ENCODE results near the gene WDR70. TPM values are rescaled to one million over a fixed set of nuclear protein-coding genes. Genes with fewer than 3 reads are reported as not detected.

WDR70 gene
- total and polyA plus RNA-seq, 4 donors = 34.4 to 54.8 (median 38.8) TPM

DNA sequence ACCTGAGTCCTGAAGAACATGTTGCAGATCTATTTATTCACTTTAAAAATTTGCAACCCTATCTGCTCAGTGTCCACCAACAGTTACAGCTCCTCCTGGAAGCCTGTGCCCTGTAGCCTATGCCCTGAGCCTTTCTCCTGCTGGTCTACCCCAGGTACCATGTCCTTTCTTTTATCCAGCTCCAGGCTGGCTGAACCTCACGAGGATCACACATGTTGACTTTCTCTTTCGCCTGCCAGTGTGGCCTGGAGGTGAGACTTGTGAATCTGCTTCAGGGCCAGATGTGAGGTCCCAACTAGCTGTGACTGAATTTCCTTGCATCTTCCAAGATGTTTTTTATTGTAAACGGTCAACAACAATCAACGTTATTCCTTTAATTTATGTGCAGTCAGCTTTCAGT, 390.0 kb downstream of the WDR70 start:
- H3K27me3 ChIP-seq (ENCODE audit: control insufficient read depth, insufficient read depth, low read length) = no peaks in the 10 kb centered on the region
- no peaks in the 10 kb centered on the region for H3K4me1 ChIP-seq (ENCODE audit: control insufficient read depth, insufficient read depth, low read length)
- H3K27ac ChIP-seq (ENCODE audit: low read depth, low read length) = no peak overlapping the region
- WGBS (ENCODE audit: insufficient coverage) = no CpG with 5 or more reads among the region's 4 CpGs
- H3K4me3 ChIP-seq (ENCODE audit: low read depth, low read length) = no peak overlapping the region
- H3K36me3 ChIP-seq (ENCODE audit: control insufficient read depth, insufficient read depth, low read length) = no peaks in the 10 kb centered on the region
- DNase-seq (ENCODE audit: low read depth in 4 of 6, low spot score in 6 of 6) = no peak
- H3K9me3 ChIP-seq (ENCODE audit: control insufficient read depth, insufficient read depth, low read length) = no peaks in the 10 kb centered on the region

DNA sequence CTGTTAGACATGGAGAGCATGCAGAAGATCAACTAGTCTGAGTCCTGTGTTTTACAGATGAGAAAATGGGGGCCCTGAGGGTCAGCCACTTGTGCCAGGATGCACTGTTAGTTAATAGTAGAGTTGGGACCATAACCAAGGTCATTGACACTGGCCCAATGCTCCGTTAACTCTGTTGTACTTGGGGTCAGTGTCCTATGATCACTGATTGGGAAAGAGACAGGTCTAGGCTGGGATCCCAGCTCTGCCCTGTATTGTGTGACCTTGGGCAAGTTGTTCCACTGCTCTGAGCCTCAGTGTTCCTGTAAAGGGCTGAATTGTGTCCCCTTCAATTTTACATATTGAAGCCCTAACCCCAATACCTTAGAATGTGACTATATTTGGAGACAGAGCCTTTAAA, 390.7 kb downstream of the WDR70 start:
- 50% methylated on average over 1 of the region's 1 CpG for WGBS (ENCODE audit: insufficient coverage)
- H3K4me3 ChIP-seq (ENCODE audit: low read depth, low read length) = no peak overlapping the region
- H3K27ac ChIP-seq (ENCODE audit: low read depth, low read length) = no peak overlapping the region
- no peaks in the 10 kb centered on the region for H3K27me3 ChIP-seq (ENCODE audit: control insufficient read depth, insufficient read depth, low read length)
- DNase-seq (ENCODE audit: low read depth in 4 of 6, low spot score in 6 of 6) = no peak
- no peaks in the 10 kb centered on the region for H3K4me1 ChIP-seq (ENCODE audit: control insufficient read depth, insufficient read depth, low read length)
- H3K36me3 ChIP-seq (ENCODE audit: control insufficient read depth, insufficient read depth, low read length) = no peaks in the 10 kb centered on the region
- no peaks in the 10 kb centered on the region for H3K9me3 ChIP-seq (ENCODE audit: control insufficient read depth, insufficient read depth, low read length)

DNA sequence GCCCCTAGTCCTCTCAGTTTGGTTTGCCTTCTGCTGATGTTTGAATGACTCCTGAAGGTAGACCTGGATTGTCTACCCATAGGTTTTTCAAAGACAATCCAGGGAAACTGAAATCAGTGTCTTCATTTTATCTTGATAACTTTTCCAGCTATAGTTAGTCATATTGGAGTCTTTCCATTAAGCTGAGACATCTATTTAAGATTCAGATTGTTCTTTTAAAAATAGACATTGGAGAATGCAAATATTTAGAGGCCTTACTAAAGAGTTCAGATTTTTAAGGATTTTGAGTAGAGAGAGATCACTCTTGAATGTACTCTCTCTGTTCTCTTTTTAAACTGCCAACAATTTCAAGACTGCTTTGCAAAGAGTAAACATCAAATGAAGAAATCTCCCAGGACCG, 391.7 kb downstream of the WDR70 start:
- WGBS (ENCODE audit: insufficient coverage) = 80% methylated on average over 1 of the region's 1 CpG

DNA sequence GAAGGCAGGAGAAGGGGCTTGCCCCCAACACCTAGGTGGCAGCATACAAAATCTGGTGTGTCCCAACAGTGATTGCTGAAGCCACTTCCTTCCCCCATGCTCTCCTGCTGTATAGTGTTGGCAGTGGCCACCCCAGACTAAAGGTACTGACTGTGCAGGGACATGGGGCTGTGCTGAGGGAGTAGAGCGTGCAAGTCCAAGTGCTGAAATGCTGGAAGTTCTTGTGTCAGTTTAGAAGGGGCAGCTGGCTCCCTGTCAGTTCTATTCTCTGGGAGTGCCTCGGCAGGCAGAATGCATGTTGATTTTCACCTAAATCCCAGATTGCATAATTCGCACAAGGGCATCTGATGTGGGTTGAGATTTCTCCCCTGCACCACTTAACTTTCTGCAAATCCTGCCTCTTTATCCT, 392.1 kb downstream of the WDR70 start:
- H3K36me3 ChIP-seq (ENCODE audit: control insufficient read depth, insufficient read depth, low read length) = no peaks in the 10 kb centered on the region
- 100% methylated on average over 1 of the region's 3 CpGs for WGBS (ENCODE audit: insufficient coverage)
- no peak overlapping the region for H3K27ac ChIP-seq (ENCODE audit: low read depth, low read length)
- H3K27me3 ChIP-seq (ENCODE audit: control insufficient read depth, insufficient read depth, low read length) = no peaks in the 10 kb centered on the region
- H3K9me3 ChIP-seq (ENCODE audit: control insufficient read depth, insufficient read depth, low read length) = no peaks in the 10 kb centered on the region
- H3K4me1 ChIP-seq (ENCODE audit: control insufficient read depth, insufficient read depth, low read length) = no peaks in the 10 kb centered on the region
- DNase-seq (ENCODE audit: low read depth in 4 of 6, low spot score in 6 of 6) = no peak
- H3K4me3 ChIP-seq (ENCODE audit: low read depth, low read length) = no peak overlapping the region

More for the DNA sequence above, 391.7 kb downstream of the WDR70 start:
- H3K4me3 ChIP-seq (ENCODE audit: low read depth, low read length) = no peak overlapping the region
- no peaks in the 10 kb centered on the region for H3K9me3 ChIP-seq (ENCODE audit: control insufficient read depth, insufficient read depth, low read length)
- no peak for DNase-seq (ENCODE audit: low read depth in 4 of 6, low spot score in 6 of 6)
- H3K27ac ChIP-seq (ENCODE audit: low read depth, low read length) = no peak overlapping the region
- no peaks in the 10 kb centered on the region for H3K36me3 ChIP-seq (ENCODE audit: control insufficient read depth, insufficient read depth, low read length)
- H3K27me3 ChIP-seq (ENCODE audit: control insufficient read depth, insufficient read depth, low read length) = no peaks in the 10 kb centered on the region
- H3K4me1 ChIP-seq (ENCODE audit: control insufficient read depth, insufficient read depth, low read length) = no peaks in the 10 kb centered on the region

DNA sequence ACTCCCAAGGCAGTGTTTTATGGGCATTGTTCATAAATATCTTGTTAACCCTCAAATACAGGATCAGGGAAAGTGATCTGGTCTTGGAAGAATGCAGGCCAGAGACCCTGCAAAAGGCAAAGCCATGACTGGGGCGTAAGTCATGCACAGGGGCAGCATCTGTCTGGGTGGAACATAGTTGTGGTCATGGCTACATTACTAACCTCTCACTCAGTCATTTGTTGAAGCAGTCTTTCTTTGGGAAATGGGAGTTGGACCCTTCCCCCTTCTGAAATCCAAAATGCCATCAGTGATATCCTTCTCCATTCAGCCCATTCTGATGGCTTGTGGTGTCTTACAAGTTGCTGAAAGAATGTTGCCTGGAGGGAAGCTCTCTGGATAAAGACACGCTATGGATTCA, 392.6 kb downstream of the WDR70 start:
- H3K4me3 ChIP-seq (ENCODE audit: low read depth, low read length) = no peak overlapping the region
- WGBS (ENCODE audit: insufficient coverage) = 80% methylated on average over 1 of the region's 2 CpGs
- no peaks in the 10 kb centered on the region for H3K36me3 ChIP-seq (ENCODE audit: control insufficient read depth, insufficient read depth, low read length)
- H3K27ac ChIP-seq (ENCODE audit: low read depth, low read length) = no peak overlapping the region
- DNase-seq (ENCODE audit: low read depth in 4 of 6, low spot score in 6 of 6) = no peak
- no peaks in the 10 kb centered on the region for H3K27me3 ChIP-seq (ENCODE audit: control insufficient read depth, insufficient read depth, low read length)
- H3K9me3 ChIP-seq (ENCODE audit: control insufficient read depth, insufficient read depth, low read length) = no peaks in the 10 kb centered on the region
- H3K4me1 ChIP-seq (ENCODE audit: control insufficient read depth, insufficient read depth, low read length) = no peaks in the 10 kb centered on the region

DNA sequence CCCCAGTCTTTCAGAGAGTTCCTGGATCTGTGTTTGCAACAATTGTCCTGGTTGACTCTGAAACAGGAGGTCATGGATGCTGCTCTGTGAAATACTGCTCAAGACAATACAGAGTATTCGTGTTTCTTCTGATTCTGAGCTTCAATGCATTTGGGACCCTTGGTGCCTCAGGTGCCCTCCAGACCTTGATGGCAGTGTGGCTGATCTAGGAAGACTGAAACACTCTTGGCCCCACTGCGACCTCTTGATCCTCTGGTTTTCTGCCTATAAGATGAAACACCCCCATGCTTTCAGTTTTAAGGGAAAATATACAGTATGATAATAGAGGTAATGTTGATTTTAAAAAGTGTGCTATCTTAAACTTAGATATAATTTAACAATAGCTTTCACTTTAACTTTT, 393.1 kb downstream of the WDR70 start:
- no peaks in the 10 kb centered on the region for H3K4me1 ChIP-seq (ENCODE audit: control insufficient read depth, insufficient read depth, low read length)
- 100% methylated on average over 1 of the region's 2 CpGs for whole genome bisulfite sequencing (ENCODE audit: insufficient coverage)

DNA sequence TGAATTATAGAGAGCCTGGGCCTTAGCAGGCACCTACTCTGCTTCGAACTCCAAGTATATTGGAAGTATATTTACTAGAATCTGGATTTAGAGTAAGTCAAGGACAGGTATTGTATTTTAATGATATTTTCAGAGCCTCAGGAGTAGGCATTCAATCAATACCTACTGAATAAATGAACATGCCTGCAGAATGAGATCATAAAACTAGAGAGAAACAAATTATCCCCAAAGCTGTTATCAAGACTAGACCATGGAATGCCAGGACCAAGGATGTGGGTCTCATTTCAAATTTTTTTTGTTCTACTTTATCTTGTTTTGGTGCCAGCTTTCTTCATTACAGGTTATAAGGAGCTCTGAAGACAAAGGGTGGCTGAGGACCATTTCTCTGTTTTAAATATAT, 394.7 kb downstream of the WDR70 start:
- Histone ChIP-seq H3K27ac (ENCODE audit: low read depth, low read length) (no peak overlapping the region), H3K4me1 (ENCODE audit: control insufficient read depth, insufficient read depth, low read length) (no peaks in the 10 kb centered on the region), H3K36me3 (ENCODE audit: control insufficient read depth, insufficient read depth, low read length) (no peaks in the 10 kb centered on the region), H3K4me3 (ENCODE audit: low read depth, low read length) (no peak overlapping the region), H3K27me3 (ENCODE audit: control insufficient read depth, insufficient read depth, low read length) (no peaks in the 10 kb centered on the region), H3K9me3 (ENCODE audit: control insufficient read depth, insufficient read depth, low read length) (no peaks in the 10 kb centered on the region)
- WGBS (ENCODE audit: insufficient coverage) = no CpG with 5 or more reads among the region's 1 CpG
- DNase-seq (ENCODE audit: low read depth in 4 of 6, low spot score in 6 of 6) = peak in 1 of 6 donors; percentile 3

More for the DNA sequence above, 393.1 kb downstream of the WDR70 start:
- H3K27ac ChIP-seq (ENCODE audit: low read depth, low read length) = no peak overlapping the region
- no peak overlapping the region for H3K4me3 ChIP-seq (ENCODE audit: low read depth, low read length)
- DNase-seq (ENCODE audit: low read depth in 4 of 6, low spot score in 6 of 6) = no peak
- no peaks in the 10 kb centered on the region for H3K36me3 ChIP-seq (ENCODE audit: control insufficient read depth, insufficient read depth, low read length)
- no peaks in the 10 kb centered on the region for H3K9me3 ChIP-seq (ENCODE audit: control insufficient read depth, insufficient read depth, low read length)
- H3K27me3 ChIP-seq (ENCODE audit: control insufficient read depth, insufficient read depth, low read length) = no peaks in the 10 kb centered on the region

DNA sequence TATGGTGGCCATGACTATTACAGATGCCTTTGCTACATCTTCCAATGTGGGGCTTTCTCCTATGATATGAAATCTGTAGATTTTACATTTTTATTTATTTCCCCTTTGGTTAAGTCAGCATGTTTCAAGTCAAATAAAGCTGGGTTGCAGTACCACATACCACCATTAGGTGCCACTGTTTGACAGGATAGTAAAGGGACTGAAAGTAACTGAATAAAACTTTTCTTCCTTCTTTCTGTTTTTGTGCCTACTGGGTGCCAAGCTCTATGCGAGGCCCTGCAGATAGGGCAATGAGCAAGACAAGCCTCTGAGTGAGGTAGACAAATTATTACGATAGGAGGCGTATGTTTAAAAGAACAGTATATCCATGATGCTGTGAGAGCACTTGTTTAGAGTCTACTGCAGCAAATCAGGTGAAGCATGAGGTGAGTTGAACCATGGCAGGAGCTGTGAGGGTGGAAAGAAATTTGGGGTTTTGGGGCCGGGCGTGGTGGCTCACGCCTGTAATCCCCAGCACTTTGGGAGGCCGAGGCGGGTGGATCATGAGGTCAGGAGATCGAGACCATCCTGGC, 395.9 kb downstream of the WDR70 start:
- no peaks in the 10 kb centered on the region for H3K4me1 ChIP-seq (ENCODE audit: control insufficient read depth, insufficient read depth, low read length)
- H3K36me3 ChIP-seq (ENCODE audit: control insufficient read depth, insufficient read depth, low read length) = no peaks in the 10 kb centered on the region
- no peak overlapping the region for H3K4me3 ChIP-seq (ENCODE audit: low read depth, low read length)
- H3K27ac ChIP-seq (ENCODE audit: low read depth, low read length) = no peak overlapping the region
- H3K27me3 ChIP-seq (ENCODE audit: control insufficient read depth, insufficient read depth, low read length) = no peaks in the 10 kb centered on the region
- 95% methylated on average over 9 of the region's 9 CpGs for WGBS (ENCODE audit: insufficient coverage)
- no peak for DNase-seq (ENCODE audit: low read depth in 4 of 6, low spot score in 6 of 6)
- no peaks in the 10 kb centered on the region for H3K9me3 ChIP-seq (ENCODE audit: control insufficient read depth, insufficient read depth, low read length)

DNA sequence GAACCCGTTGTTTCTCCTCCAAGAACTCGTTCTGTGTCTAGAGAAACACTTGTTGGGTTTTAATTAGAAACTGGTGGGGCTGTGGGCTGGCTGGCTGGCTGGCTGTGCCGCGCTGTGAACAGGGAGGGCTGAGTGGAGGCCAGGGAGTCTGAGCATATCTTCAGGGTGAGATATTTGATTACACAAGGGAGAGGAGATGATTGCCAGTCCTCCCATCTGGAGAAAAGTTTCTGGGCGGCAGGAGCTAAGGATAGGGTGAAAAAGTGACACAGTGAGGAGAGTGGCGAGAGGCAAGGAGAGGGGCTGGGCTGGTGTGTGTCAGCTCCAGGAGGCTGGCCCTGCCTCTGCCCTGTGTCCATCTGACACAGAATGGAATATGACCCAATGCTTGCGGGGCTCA, 397.7 kb downstream of the WDR70 start:
- H3K4me3 ChIP-seq (ENCODE audit: low read depth, low read length) = no peak overlapping the region
- DNase-seq (ENCODE audit: low read depth in 4 of 6, low spot score in 6 of 6) = no peak
- H3K4me1 ChIP-seq (ENCODE audit: control insufficient read depth, insufficient read depth, low read length) = no peaks in the 10 kb centered on the region
- H3K27ac ChIP-seq (ENCODE audit: low read depth, low read length) = no peak overlapping the region
- no peaks in the 10 kb centered on the region for H3K9me3 ChIP-seq (ENCODE audit: control insufficient read depth, insufficient read depth, low read length)
- H3K36me3 ChIP-seq (ENCODE audit: control insufficient read depth, insufficient read depth, low read length) = no peaks in the 10 kb centered on the region
- WGBS (ENCODE audit: insufficient coverage) = 84% methylated on average over 7 of the region's 7 CpGs
- no peaks in the 10 kb centered on the region for H3K27me3 ChIP-seq (ENCODE audit: control insufficient read depth, insufficient read depth, low read length)

DNA sequence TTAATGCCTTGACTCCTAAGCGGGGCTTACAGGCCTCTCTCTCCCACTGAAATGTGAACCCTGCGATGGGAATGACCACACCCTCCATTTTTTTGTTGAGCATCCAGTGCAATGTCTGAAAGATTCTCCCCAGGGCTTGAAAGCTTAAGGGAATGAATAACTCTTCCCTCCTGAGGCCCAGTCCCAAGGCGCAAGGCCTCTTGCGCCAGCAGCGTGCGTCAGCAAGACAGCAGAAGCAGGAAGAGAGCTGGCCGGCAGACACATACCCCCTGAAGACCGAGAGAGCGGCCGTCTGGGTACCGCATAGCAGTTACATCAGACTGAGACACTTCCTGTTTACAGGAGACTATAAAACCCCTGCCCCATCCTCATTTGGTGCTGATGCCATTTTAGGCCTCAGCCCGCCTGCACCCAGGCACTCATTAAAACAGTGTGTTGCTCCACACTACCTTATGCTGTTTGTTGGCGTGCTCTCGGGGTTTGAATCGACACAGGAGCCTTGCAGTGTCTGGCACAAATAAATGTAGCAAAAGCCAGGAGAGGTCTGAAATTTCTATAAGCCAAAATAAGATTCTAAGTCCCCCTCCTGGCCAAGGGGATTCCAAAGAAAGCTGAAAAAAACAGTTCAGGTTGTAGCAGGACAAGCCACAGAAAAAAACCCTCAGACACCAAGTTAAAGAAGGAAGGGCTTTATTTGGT, 398.5 kb downstream of the WDR70 start:
- no peak overlapping the region for H3K27ac ChIP-seq (ENCODE audit: low read depth, low read length)

More for the DNA sequence above, 398.5 kb downstream of the WDR70 start:
- Histone ChIP-seq H3K27me3 (ENCODE audit: control insufficient read depth, insufficient read depth, low read length) (no peaks in the 10 kb centered on the region), H3K9me3 (ENCODE audit: control insufficient read depth, insufficient read depth, low read length) (no peaks in the 10 kb centered on the region), H3K4me1 (ENCODE audit: control insufficient read depth, insufficient read depth, low read length) (no peaks in the 10 kb centered on the region), H3K4me3 (ENCODE audit: low read depth, low read length) (no peak overlapping the region), H3K36me3 (ENCODE audit: control insufficient read depth, insufficient read depth, low read length) (no peaks in the 10 kb centered on the region)
- WGBS (ENCODE audit: insufficient coverage) = 79% methylated on average over 15 of the region's 15 CpGs
- DNase-seq (ENCODE audit: low read depth in 4 of 6, low spot score in 6 of 6) = peak in 1 of 6 donors; percentile 16

Measured in spinal cord (tissue), 10 donors.